ENCODE data around the gene NABP2. TPM values are rescaled to one million over a fixed set of nuclear protein-coding genes. Genes with fewer than 3 reads are reported as not detected.

NABP2 gene
- 10 to 100 TPM; 57.4 to 59.0 TPM for total RNA-seq

- peak within 1 kb of the TSS; percentile 93 for H3K27ac Mint-ChIP-seq
- peaks cover 12% of the 10 kb centered on the region for H3K36me3 Mint-ChIP-seq (ENCODE audit: low read depth)
- CTCF ChIA-PET = interaction anchor here (0.6 to 1.4 kb wide), 2 partner anchors 22 to 395 kb away, joined by 3 read pairs; no protein-coding TSS in a partner anchor
- peak within 1 kb of the TSS; percentile 99 for H3K4me3 Mint-ChIP-seq
- peaks cover 37% of the 10 kb centered on the region for H3K4me1 Mint-ChIP-seq (ENCODE audit: low read depth)
- peak; percentile 97 for DNase-seq
- no peaks in the 10 kb centered on the region for H3K9me3 Mint-ChIP-seq
- intact Hi-C loops (cut with micrococcal nuclease) = loop anchor here (1.0 to 5.0 kb wide), 17 partner anchors 17 to 501 kb away; partner anchors contain the start of genes ANKRD52, CS, IL23A and MYL6B
- no peaks in the 10 kb centered on the region for H3K27me3 Mint-ChIP-seq (ENCODE audit: low read depth)
Observed at GRCh38 chr12:56224102-56224701, at the start of gene NABP2. Gene NABP2 (plus strand): TSS chr12:56224342. CDS start chr12:56224857, 515 bp downstream.

- Mint-ChIP-seq H3K4me1 (ENCODE audit: low read depth) (no peaks in the 10 kb centered on the region), H3K9me3 (no peaks in the 10 kb centered on the region), H3K36me3 (ENCODE audit: low read depth) (peaks cover 46% of the 10 kb centered on the region), H3K27me3 (ENCODE audit: low read depth) (no peaks in the 10 kb centered on the region), H3K27ac (no peak overlapping the region), H3K4me3 (no peak overlapping the region)
- DNase-seq = no peak
- CTCF ChIA-PET = interaction anchor here (0.7 to 1.4 kb wide), 3 partner anchors 11 to 16 kb away, joined by 3 to 6 read pairs (median 3); partner anchors contain the start of gene SMARCC2
- intact Hi-C loops (cut with micrococcal nuclease) = no loop called here
Observed at GRCh38 chr12:56178347-56178746, 45.8 kb upstream of the NABP2 start.

- no peak for DNase-seq
- H3K4me3 Mint-ChIP-seq = peak overlapping the region; percentile 8
- CTCF ChIA-PET = interaction anchor here (1.0 to 4.7 kb wide), 5 partner anchors 28 to 80 kb away, joined by 4 to 86 read pairs (median 20); partner anchors contain the start of genes COQ10A, ESYT1, MYL6 and RNF41
Observed at GRCh38 chr12:56186957-56187356, 37.2 kb upstream of the NABP2 start.

DNA sequence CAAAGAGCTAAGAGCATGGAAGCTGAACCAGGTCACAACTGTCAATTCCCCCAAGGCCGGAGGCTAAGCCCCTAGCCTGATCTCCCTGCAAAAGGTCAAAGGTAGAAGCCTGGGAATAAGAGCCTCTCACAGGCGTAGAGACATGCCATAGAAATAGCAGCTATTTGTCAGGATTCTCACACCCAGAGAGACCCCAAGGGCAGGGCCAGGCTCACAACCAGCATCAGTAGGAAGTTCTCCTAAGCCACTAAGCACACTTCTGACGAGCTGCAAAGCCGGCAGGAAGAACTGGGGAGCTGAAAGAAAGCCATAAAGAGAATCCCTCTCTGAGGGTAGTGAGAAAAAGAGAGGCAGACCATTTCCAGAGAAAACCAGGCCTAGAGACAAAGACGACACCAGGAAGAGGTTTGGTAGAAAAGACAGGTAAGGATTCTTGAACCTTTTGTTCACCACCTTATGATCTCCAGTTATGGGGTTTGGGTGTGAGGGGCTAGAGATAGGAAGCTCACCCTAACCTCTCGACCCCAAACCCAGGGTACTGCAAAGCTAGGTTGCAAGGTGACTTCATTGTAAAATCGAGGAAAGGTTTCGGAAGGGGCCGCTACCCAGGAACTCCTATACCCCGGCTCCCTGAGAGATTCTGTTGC, 35.9 kb upstream of the NABP2 start:
- peaks cover 17% of the 10 kb centered on the region for H3K36me3 Mint-ChIP-seq (ENCODE audit: low read depth)
- H3K4me1 Mint-ChIP-seq (ENCODE audit: low read depth) = peaks cover 30% of the 10 kb centered on the region
- DNase-seq = peak; percentile 23
- peak overlapping the region; percentile 80 for H3K27ac Mint-ChIP-seq
- peak overlapping the region; percentile 83 for H3K4me3 Mint-ChIP-seq
- no peaks in the 10 kb centered on the region for H3K27me3 Mint-ChIP-seq (ENCODE audit: low read depth)
- intact Hi-C loops (cut with micrococcal nuclease) = loop anchor here (1.0 to 10.0 kb wide), 3 partner anchors 30 to 453 kb away; partner anchors contain the start of gene MYL6
- no peaks in the 10 kb centered on the region for H3K9me3 Mint-ChIP-seq
- CTCF ChIA-PET = interaction anchor here (0.6 to 4.7 kb wide), 23 partner anchors 7 to 455 kb away, joined by 3 to 86 read pairs (median 6); partner anchors contain the start of genes ANKRD52, COQ10A, ESYT1 and MYL6

More at GRCh38 chr12:56186957-56187356, 37.2 kb upstream of the NABP2 start:
- intact Hi-C loops (cut with micrococcal nuclease) = loop anchor here (10.0 kb wide), 1 partner anchor 452 kb away; no protein-coding TSS in a partner anchor
- H3K27me3 Mint-ChIP-seq (ENCODE audit: low read depth) = no peaks in the 10 kb centered on the region
- H3K36me3 Mint-ChIP-seq (ENCODE audit: low read depth) = peaks cover 17% of the 10 kb centered on the region
- H3K4me1 Mint-ChIP-seq (ENCODE audit: low read depth) = peaks cover 28% of the 10 kb centered on the region
- no peak overlapping the region for H3K27ac Mint-ChIP-seq
- H3K9me3 Mint-ChIP-seq = no peaks in the 10 kb centered on the region

DNA sequence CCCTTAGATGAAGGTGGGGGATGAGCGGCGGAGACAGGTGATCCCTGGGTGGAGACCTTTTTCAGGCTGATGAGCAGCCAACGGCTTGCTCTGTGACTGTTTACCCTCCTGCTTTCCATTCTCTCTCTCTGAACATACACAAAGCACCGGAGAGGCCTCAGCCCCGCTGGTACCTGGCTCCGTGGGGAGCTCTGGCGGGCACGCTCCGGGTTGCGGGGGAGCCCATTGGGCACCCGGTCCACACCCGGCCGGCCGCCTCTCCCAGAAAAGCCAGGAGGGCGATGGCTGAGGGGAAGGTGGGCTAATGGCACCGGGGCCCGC, 35.4 kb upstream of the NABP2 start:
- peak overlapping the region; percentile 83 for H3K4me3 Mint-ChIP-seq
- peak overlapping the region; percentile 80 for H3K27ac Mint-ChIP-seq
- intact Hi-C loops (cut with micrococcal nuclease) = loop anchor here (1.0 to 10.0 kb wide), 6 partner anchors 30 to 454 kb away; partner anchors contain the start of gene MYL6
- no peaks in the 10 kb centered on the region for H3K27me3 Mint-ChIP-seq (ENCODE audit: low read depth)
- CTCF ChIA-PET = interaction anchor here (0.9 to 4.7 kb wide), 25 partner anchors 8 to 450 kb away, joined by 3 to 86 read pairs (median 6); partner anchors contain the start of genes ANKRD52, COQ10A, ESYT1 and MYL6
- peak; percentile 24 for DNase-seq
- H3K4me1 Mint-ChIP-seq (ENCODE audit: low read depth) = peaks cover 33% of the 10 kb centered on the region
- no peaks in the 10 kb centered on the region for H3K9me3 Mint-ChIP-seq
- peaks cover 17% of the 10 kb centered on the region for H3K36me3 Mint-ChIP-seq (ENCODE audit: low read depth)

GRCh38 chr12:56189099-56189917, 34.8 kb upstream of the NABP2 start, which contains the start of gene SMARCC2:
Gene SMARCC2 (minus strand): TSS chr12:56189483. CDS start chr12:56189461, 22 bp downstream.
- Mint-ChIP-seq H3K4me3 (peak within 1 kb of the TSS; percentile 95), H3K27ac (peak within 1 kb of the TSS; percentile 92), H3K9me3 (no peaks in the 10 kb centered on the region), H3K4me1 (ENCODE audit: low read depth) (peaks cover 33% of the 10 kb centered on the region), H3K36me3 (ENCODE audit: low read depth) (peaks cover 16% of the 10 kb centered on the region), H3K27me3 (ENCODE audit: low read depth) (no peaks in the 10 kb centered on the region)
- CTCF ChIA-PET = interaction anchor here (0.8 to 4.7 kb wide), 35 partner anchors 8 to 451 kb away, joined by 3 to 86 read pairs (median 5); partner anchors contain the start of genes ANKRD52, COQ10A, ESYT1 and MYL6
- DNase-seq = peak; percentile 93
- intact Hi-C loops (cut with micrococcal nuclease) = loop anchor here (1.0 to 10.0 kb wide), 5 partner anchors 63 to 455 kb away; no protein-coding TSS in a partner anchor

- Mint-ChIP-seq H3K27me3 (ENCODE audit: low read depth) (no peaks in the 10 kb centered on the region), H3K4me3 (peak overlapping the region; percentile 95), H3K27ac (peak overlapping the region; percentile 92), H3K36me3 (ENCODE audit: low read depth) (peaks cover 14% of the 10 kb centered on the region), H3K4me1 (ENCODE audit: low read depth) (peaks cover 33% of the 10 kb centered on the region), H3K9me3 (no peaks in the 10 kb centered on the region)
- DNase-seq = peak; percentile 88
- intact Hi-C loops (cut with micrococcal nuclease) = loop anchor here (1.0 to 10.0 kb wide), 7 partner anchors 64 to 455 kb away; partner anchors contain the start of genes PAN2 and TIMELESS
- CTCF ChIA-PET = interaction anchor here (0.6 to 4.7 kb wide), 33 partner anchors 9 to 452 kb away, joined by 3 to 86 read pairs (median 5); partner anchors contain the start of genes COQ10A, ESYT1, MYL6 and PA2G4
Observed at GRCh38 chr12:56189918-56190694, 34.0 kb upstream of the NABP2 start.

DNA sequence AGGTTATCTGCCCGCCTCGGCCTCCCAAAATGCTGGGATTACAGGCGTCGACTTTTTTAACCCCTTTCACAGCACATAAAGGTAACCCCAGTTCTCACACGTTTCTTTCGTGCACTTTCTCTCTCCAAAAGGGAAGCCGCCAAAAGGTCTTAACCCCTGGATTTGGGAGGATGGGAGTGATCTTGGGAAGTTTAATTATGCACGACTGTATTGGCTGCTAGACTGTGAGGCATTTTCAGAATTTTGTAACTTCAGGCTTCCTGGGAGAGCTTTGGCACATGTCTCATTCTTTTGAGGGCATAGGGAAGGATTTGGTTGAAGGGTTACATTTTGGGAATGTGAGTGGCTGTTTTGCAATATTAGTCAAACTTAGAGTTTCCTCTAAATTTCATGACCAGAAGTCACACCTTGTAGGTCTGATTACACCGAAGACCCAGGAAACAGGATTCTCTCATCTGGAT, 33.4 kb upstream of the NABP2 start:
- Mint-ChIP-seq H3K27ac (peak overlapping the region; percentile 92), H3K4me3 (peak overlapping the region; percentile 95), H3K27me3 (ENCODE audit: low read depth) (no peaks in the 10 kb centered on the region), H3K9me3 (no peaks in the 10 kb centered on the region), H3K4me1 (ENCODE audit: low read depth) (peaks cover 32% of the 10 kb centered on the region), H3K36me3 (ENCODE audit: low read depth) (peaks cover 11% of the 10 kb centered on the region)
- intact Hi-C loops (cut with micrococcal nuclease) = loop anchor here (1.0 to 5.0 kb wide), 2 partner anchors 143 to 257 kb away; partner anchors contain the start of genes PAN2 and TIMELESS
- DNase-seq = no peak
- CTCF ChIA-PET = interaction anchor here (1.8 to 4.7 kb wide), 5 partner anchors 31 to 108 kb away, joined by 5 to 86 read pairs (median 22); partner anchors contain the start of genes COQ10A, ESYT1, RNF41 and ZC3H10

GRCh38 chr12:56192582-56192981, 31.6 kb upstream of the NABP2 start:
- Mint-ChIP-seq H3K9me3 (no peaks in the 10 kb centered on the region), H3K27ac (no peak overlapping the region), H3K4me1 (ENCODE audit: low read depth) (peaks cover 18% of the 10 kb centered on the region), H3K27me3 (ENCODE audit: low read depth) (no peaks in the 10 kb centered on the region), H3K4me3 (no peak overlapping the region), H3K36me3 (ENCODE audit: low read depth) (peaks cover 1% of the 10 kb centered on the region)
- CTCF ChIA-PET = interaction anchor here (0.6 to 2.9 kb wide), 10 partner anchors 12 to 271 kb away, joined by 3 to 22 read pairs (median 5); partner anchors contain the start of genes ANKRD52, ESYT1, RNF41 and ZC3H10
- no peak for DNase-seq
- intact Hi-C loops (cut with micrococcal nuclease) = loop anchor here (2.0 to 5.0 kb wide), 3 partner anchors 74 to 255 kb away; partner anchors contain the start of genes COQ10A, IL23A and TIMELESS

DNA sequence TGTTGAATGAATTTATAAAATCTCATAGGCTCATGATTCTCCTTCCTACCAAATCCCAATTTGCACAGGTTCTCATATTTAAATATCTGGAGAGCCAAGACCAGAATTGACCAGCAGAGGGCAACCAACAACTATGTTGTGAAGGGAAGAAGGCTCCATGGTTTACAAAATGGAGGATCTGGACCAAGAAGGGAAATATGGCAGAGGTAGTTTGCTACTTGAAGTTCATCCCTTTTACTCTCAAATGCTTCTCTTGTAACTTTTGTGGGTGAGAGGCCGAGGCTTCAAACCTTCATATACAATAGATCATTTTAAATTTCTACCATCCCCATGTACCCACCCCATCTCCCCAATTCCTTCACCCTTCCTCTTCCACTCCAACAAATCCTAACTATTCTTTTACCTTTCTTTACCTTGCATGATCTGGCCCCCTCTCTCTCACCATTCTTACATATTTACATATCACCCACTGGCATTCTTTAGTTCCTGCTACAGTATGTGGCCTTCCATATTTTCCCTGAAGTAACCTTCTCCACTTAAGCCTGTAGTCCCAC, 31.0 kb upstream of the NABP2 start:
- no peaks in the 10 kb centered on the region for H3K9me3 Mint-ChIP-seq
- H3K4me1 Mint-ChIP-seq (ENCODE audit: low read depth) = peaks cover 13% of the 10 kb centered on the region
- H3K27me3 Mint-ChIP-seq (ENCODE audit: low read depth) = no peaks in the 10 kb centered on the region
- H3K27ac Mint-ChIP-seq = peak overlapping the region; percentile 19
- peaks cover 1% of the 10 kb centered on the region for H3K36me3 Mint-ChIP-seq (ENCODE audit: low read depth)
- intact Hi-C loops (cut with micrococcal nuclease) = loop anchor here (1.0 to 5.0 kb wide), 8 partner anchors 31 to 308 kb away; partner anchors contain the start of genes ANKRD52, COQ10A, IL23A and NABP2
- peak; percentile 93 for DNase-seq
- CTCF ChIA-PET = interaction anchor here (0.6 to 2.9 kb wide), 7 partner anchors 12 to 271 kb away, joined by 3 to 22 read pairs (median 9); partner anchors contain the start of genes ANKRD52, RNF41 and ZC3H10
- H3K4me3 Mint-ChIP-seq = no peak overlapping the region
